Posterior vena cava (tissue), 2 donors: ENCODE measurements around the gene TBX4. TPM values are rescaled to one million over a fixed set of nuclear protein-coding genes. Genes with fewer than 3 reads are reported as not detected.
"Not testable (repeated sequence)": the region's sequence is repeated elsewhere in the genome, so short reads cannot be mapped to it uniquely, and the experiment has no call there.

Experiments used
- DNase-seq: peaks from one replicate; pipeline ENCODE4 v3.0.0-alpha.2; 2020; ENCODE audit warnings: low spot score
- intact Hi-C, 2 donors: fragments of 100-400 bp; cut with DNase I; formaldehyde crosslinking; loops; one replicate each; pipeline versions ENCODE4 v1.14.1 to v1.14.2; 2022 to 2023
- total RNA-seq, 2 donors: library from RNA; stranded (reverse); fragmentation: NEBNext Ultra II Directional; extraction: Animal tissue kit (Norgen Biotek cat#: 25700); gene quantifications; one replicate each; pipeline ENCODE4 v1.2.1, GENCODE V29; 2021
- donor health status: DM: yes; HTN: yes; CAD: no.
- donor health status: DM: yes; HTN: yes; CAD: no.

The TBX4 gene
- total RNA-seq, 2 donors from 2014 or later: 0.24 TPM; not detected in 1

- intact Hi-C loops: loop anchor here in 1 of 2 donors (2.0 kb wide), 1 partner anchor 75 kb away; no protein-coding TSS in a partner anchor
- DNase-seq: peak; percentile 66
These were observed 35.2 kb downstream of the TBX4 start for GRCh38 chr17:61487161-61487988.

GRCh38 chr17:61487989-61488595 is 35.9 kb downstream of the TBX4 start:
- DNase-seq: peak; percentile 54
- intact Hi-C loops: loop anchor here in 1 of 2 donors (2.0 kb wide), 1 partner anchor 75 kb away; no protein-coding TSS in a partner anchor

GRCh38 chr17:61488878-61489718 is 36.9 kb downstream of the TBX4 start:
- no peak for DNase-seq
- intact Hi-C loops: no loop called here

- intact Hi-C loops: loop anchor here in 1 of 2 donors (5.0 kb wide), 1 partner anchor 517 kb away; no protein-coding TSS in a partner anchor
- peak; percentile 48 for DNase-seq
These were observed 37.7 kb downstream of the TBX4 start for GRCh38 chr17:61489719-61490490.

GRCh38 chr17:61490540-61490975 is 38.3 kb downstream of the TBX4 start:
- peak; percentile 58 for DNase-seq
- intact Hi-C loops: loop anchor here in 1 of 2 donors (5.0 kb wide), 1 partner anchor 517 kb away; no protein-coding TSS in a partner anchor

GRCh38 chr17:61491981-61492380 is 39.8 kb downstream of the TBX4 start:
- intact Hi-C loops: loop anchor here in 1 of 2 donors (5.0 kb wide), 1 partner anchor 515 kb away; no protein-coding TSS in a partner anchor
- no peak for DNase-seq

- intact Hi-C loops: loop anchor here in 1 of 2 donors (5.0 kb wide), 1 partner anchor 514 kb away; no protein-coding TSS in a partner anchor
- peak; percentile 79 for DNase-seq
These were observed 40.7 kb downstream of the TBX4 start for GRCh38 chr17:61492759-61493526.

GRCh38 chr17:61493830-61494324 is 41.7 kb downstream of the TBX4 start:
- intact Hi-C loops: loop anchor here in 1 of 2 donors (5.0 kb wide), 1 partner anchor 513 kb away; no protein-coding TSS in a partner anchor
- not testable (repeated sequence) for DNase-seq

GRCh38 chr17:61494325-61495160 is 42.3 kb downstream of the TBX4 start:
- peak; percentile 52 for DNase-seq
- intact Hi-C loops: loop anchor here in 1 of 2 donors (5.0 kb wide), 1 partner anchor 513 kb away; no protein-coding TSS in a partner anchor

GRCh38 chr17:61495161-61495857 is 43.1 kb downstream of the TBX4 start:
- intact Hi-C loops: no loop called here
- DNase-seq: peak; percentile 62

- intact Hi-C loops: no loop called here
- no peak for DNase-seq
These were observed 44.1 kb downstream of the TBX4 start for GRCh38 chr17:61496174-61496956.

- intact Hi-C loops: no loop called here
- no peak for DNase-seq
These were observed 44.9 kb downstream of the TBX4 start for GRCh38 chr17:61496957-61497653.

- no peak for DNase-seq
- intact Hi-C loops: no loop called here
These were observed 46.1 kb downstream of the TBX4 start for GRCh38 chr17:61498042-61498994.

GRCh38 chr17:61499632-61500031 is 47.4 kb downstream of the TBX4 start:
- intact Hi-C loops: no loop called here
- DNase-seq: no peak
